ENCODE measurements around the gene GOLGA2.

GOLGA2 gene

DNA sequence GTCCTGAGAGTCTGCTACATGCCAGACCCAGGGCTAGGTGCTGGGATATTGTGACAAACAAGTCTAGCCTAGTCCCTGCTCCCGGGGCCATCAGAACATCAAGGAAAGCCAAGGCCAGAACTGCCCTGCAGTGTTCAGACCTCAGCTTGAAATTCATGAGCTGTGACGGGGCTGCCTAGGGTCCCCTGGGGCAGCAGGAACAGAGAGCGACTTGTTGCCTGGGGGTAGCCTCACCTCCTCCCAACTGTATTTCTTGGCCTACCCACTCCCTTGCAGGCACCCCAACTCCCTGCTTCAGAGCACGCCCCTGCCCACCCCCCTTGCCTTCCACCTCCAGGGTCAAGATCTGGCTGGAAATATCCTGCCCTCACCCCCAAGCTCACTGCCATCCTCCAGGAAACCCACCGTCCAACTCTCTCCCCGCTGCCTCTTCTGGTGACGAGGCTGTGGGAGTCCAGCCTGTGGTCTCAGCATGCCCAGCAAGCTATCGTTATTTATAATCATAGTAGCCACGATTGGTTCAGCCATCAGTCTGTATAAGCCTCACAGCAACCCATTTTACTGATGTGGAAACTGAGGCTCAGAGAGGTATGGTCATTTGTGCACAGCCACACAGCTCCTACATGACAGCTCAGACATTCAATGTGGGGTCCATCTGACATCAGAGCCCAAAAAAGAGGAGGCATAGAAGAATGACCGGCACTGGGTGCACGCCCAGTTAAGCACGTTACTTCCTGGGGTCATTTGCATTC, 61.9 kb downstream of the GOLGA2 start:
- DNase-seq (ENCODE audit: low spot score): no peak

DNA sequence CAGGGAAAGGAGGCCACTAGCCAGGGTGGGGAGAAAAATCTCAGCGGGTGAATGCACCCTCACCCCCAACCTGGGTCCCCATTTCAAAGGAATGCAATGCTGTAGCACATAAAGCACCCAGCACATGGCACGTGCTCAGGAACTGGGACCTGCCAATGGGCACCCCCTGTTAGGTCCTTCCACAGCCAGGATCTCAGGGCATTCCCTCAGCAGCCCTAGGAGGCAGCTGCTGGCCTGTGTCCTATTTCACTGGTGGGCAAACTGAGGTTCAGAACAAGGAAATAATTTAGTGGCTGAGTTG, 63.9 kb downstream of the GOLGA2 start:
- no peak for DNase-seq (ENCODE audit: low spot score)

DNA sequence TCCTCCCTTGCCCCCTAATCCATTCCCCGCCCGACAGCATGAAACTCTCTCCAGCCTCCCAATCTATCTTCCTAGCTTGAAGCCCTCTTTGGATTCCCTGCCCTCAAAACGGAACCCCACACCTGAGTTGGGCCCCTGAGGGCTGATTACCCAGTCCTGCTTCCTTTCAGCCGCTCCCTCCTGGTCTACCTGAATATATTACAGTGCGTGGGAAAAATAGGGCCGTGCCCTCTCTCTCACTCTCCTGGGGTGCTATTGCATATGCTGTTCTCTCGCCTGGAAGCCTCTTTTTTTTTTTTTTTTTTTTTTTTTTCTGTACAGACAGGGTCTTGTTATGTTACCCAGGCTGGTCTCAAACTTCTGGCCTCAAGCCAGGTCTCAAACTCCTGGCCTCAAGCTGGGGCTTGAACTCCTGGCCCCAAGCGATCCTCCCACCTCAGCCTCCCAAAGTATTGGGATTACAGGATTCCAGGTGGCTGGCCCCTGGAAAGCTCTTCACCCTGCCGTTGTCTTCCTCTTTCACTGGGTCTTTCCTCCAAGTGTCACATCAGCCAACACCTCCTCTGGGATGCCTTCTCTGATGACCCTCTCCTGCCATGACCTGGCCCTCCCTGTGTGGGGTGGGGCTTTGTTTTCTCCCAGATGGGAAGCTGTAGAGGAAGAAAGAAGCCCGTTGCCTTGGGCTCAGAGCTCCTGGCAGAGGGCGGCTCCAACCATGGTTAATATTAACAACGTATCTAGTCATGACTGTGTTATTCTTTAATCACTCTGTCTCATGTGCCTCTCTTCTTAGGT, 64.4 kb downstream of the GOLGA2 start:
- no peak for DNase-seq (ENCODE audit: low spot score)

DNA sequence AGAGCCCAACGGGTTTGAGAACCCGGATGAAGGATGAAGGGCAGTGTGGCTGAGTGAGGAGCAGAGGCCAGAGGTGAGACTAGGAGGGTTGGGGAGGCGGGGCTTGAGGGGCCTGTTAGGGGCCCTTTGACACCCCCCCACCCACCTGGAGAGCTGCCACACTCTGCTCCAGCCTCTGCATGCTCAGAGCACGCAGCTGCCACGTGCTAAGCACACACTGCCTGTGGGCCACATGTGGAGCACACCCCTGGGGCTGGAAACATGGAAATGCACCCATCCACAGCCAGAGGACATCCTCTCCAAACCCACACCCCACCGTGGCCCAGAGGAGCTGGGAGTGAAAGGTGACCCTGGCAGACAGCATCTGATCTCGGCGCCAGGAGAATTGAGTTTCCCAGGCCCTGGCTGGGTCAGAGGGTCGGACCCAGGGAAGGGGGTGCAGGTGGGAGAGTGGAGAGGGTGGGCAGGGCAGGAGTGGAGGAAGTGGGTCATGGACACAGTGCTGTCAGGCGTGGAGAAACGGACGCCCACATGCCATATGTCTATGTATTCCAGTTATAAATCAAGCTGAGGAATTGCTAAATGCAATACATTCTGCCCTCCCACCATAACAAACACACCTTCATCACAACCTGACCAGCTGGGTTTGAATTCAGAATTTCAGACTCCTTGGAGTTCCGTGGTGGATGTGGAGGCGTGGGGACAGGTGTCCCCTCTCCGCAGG, 66.7 kb downstream of the GOLGA2 start:
- DNase-seq (ENCODE audit: low spot score): no peak

DNA sequence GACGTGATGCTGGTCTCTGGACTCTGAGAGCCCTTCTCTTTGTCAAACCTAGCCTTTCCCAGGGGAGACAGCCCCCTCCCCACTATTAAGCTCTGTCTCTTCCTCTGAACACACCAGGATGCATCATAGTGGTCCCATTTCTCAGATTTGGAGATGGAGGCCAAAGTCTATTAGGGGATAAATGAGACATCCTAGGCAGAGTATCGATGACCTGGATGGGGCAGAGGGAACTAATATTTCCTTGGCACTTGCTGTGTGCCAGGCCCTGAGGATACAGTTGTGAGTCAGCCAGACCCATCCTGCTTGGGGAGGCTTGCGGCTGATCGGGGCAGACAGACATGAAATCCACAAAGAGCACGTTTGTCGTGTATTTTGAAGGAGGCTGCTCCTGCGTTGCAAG, 67.4 kb downstream of the GOLGA2 start:
- DNase-seq (ENCODE audit: low spot score): no peak

DNA sequence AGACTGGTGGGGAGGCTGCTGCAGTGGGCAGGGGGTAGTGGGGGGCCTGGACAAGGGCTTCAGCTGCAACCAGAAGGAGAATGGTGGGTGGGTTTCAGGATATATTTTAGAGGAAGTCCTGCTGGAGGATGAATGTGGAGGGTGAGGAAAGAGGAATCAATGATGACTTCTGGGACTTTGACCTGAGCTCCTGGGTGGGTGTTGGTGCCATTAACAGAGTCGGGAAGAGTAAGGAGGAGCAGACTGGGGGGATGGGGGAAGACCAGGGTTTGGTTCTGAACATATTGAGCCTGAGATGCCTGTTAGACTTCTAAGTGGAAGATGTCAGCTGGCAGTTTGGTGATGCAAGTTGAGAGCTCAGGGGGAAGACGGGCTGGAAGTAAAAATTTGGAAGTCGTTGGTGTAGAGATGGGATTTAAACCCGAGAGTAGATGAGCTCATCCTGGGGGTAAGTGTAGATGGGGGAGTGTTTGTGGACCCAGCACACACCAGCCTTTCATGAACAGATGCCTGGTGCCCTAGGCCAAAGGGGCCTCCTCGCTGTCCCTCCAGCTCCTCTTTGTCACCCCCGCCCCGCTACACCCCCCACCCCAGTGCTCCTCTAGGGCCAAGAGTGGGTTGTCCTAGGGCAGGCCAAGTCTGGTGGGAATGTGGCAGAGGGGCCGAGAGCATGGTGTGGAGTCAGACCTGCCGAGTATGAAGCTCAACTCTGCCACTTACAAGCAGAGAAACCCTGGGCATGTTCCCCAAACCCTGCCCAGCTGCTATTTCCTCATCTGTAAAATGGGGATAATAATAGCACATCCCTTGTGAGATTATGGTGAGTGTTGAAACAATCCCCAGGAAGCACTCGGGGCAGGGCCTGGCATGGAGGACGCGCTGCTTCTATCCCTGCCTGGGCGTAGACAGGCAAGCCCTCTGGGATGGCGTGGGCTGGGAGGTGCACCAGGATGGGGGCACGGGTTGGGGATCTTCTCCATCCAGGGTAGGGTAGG, 68.6 kb downstream of the GOLGA2 start:
- no peak for DNase-seq (ENCODE audit: low spot score)

DNA sequence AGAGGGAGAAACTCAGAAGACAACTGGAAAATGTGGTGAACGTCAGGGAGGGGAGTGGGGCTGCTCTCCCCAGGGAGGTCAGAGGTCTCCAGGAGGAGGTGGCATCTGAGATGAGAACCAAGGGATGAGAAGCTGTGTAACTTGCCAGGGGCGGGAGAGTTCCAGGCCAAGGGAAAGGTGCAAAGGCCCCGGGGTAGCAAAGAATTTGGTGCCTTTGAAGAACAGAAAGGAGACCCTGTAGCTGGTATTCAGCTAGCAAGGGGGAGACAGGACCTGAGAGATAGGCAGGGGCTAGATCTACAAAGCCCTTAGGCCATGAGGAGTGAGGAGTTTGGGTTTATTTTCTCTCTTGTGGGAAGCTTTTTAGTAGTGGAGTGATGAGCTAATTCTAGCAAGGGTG, 69.3 kb downstream of the GOLGA2 start:
- no peak for DNase-seq (ENCODE audit: low spot score)

Data from kidney capillary endothelial cell (primary cell).